ENCODE results near the gene RNF126.

The RNF126 gene

GRCh38 chr19:652467-653389, 10.3 kb downstream of the RNF126 start:
- TF ChIP-seq CTCF (IDR thresholded peaks at IDR 0.05): no peak

GRCh38 chr19:651991-652390, 11.0 kb downstream of the RNF126 start:
- no peak for TF ChIP-seq CTCF (IDR thresholded peaks at IDR 0.05)

GRCh38 chr19:651114-651818, 11.7 kb downstream of the RNF126 start:
- TF ChIP-seq CTCF (IDR thresholded peaks at IDR 0.05): no peak

- no peak for TF ChIP-seq CTCF (IDR thresholded peaks at IDR 0.05)
Observed at GRCh38 chr19:650121-650520, 12.9 kb downstream of the RNF126 start.

GRCh38 chr19:648904-649801, 13.9 kb downstream of the RNF126 start:
- TF ChIP-seq CTCF (IDR thresholded peaks at IDR 0.05): no peak

- TF ChIP-seq CTCF (IDR thresholded peaks at IDR 0.05): no peak
Observed at GRCh38 chr19:648305-648704, 14.7 kb downstream of the RNF126 start.

Measured in LNCAP (cell line).